H1 (cell line): ENCODE results near the gene SYT13.

ENCODE experiments used
- CREB1 ChIP-seq: IDR thresholded peaks from 2 replicates; pipeline ENCODE4 v1.6.1; 2012; ENCODE audit warnings: inconsistent platforms
- EZH2 ChIP-seq: fragments of 200-600 bp; sonication (generic); IDR thresholded peaks from 2 replicates; pipeline ENCODE4 v1.7.1; 2012; ENCODE audit warnings: low read depth, mild to moderate bottlenecking, moderate library complexity, low read length, inconsistent platforms; ENCODE audit not compliant: severe bottlenecking
- POLR2A ChIP-seq, 2 experiments: IDR thresholded peaks; 1 replicate in 1 of 2; 2 replicates in 1 of 2; pipeline ENCODE4 v1.6.1; 2011; ENCODE audit warnings: low read depth in 2 of 2, low read length in 2 of 2, mild to moderate bottlenecking in 2 of 2; ENCODE audit errors: control extremely low read depth in 1 of 2
- POLR2AphosphoS5 ChIP-seq: IDR thresholded peaks from 2 replicates; pipeline ENCODE4 v1.6.1; 2011; ENCODE audit warnings: low read depth, low read length
- TBP ChIP-seq: IDR thresholded peaks from 2 replicates; pipeline ENCODE4 v1.6.1; 2011; ENCODE audit warnings: low read depth, low read length, improper control_type of control experiment

GRCh38 chr11:45258982-45259530, 27.1 kb downstream of the SYT13 start:
- TF ChIP-seq CREB1: no peak
- TF ChIP-seq POLR2AphosphoS5: no peak
- TF ChIP-seq POLR2A (IDR thresholded peaks at IDR 0.05; ENCODE audit: control extremely low read depth in 1 of 2, low read depth in 2 of 2, low read length in 2 of 2): no peak
- TF ChIP-seq EZH2: no peak
- no peak for TF ChIP-seq TBP
